Endometrial microvascular endothelial cells (primary cell): ENCODE measurements around the gene MRAS. TPM values are rescaled to one million over a fixed set of nuclear protein-coding genes. Genes with fewer than 3 reads are reported as not detected.

ENCODE experiments used
- in situ Hi-C: cut with HindIII; loops from 2 replicates; pipeline ENCODE4 v1.10.0; 2017; ENCODE audit warnings: low sequenced_read_pairs, low pct_unique_long_range_greater_than_20kb; ENCODE audit errors: inconsistent ontology term
- total RNA-seq: library from RNA; depleted of rRNA; stranded (reverse); fragments of >200 nt; gene quantifications from one replicate; pipeline ENCODE4 v1.2.3, GENCODE V29; 2015; ENCODE audit errors: inconsistent ontology term

Gene MRAS
- 4.0 TPM for total RNA-seq

GRCh38 chr3:138347960-138348753 lies at the start of gene MRAS:
TSS of gene MRAS (plus strand) at chr3:138348579. CDS start at chr3:138372884, 24,305 bp downstream.
- in situ Hi-C loops, result no loop called here

- in situ Hi-C loops, result no loop called here
Measured at GRCh38 chr3:138300647-138301046, 47.7 kb upstream of the MRAS start.

- in situ Hi-C loops, result no loop called here
Measured at GRCh38 chr3:138303474-138303873, 44.9 kb upstream of the MRAS start.

- in situ Hi-C loops, result no loop called here
Measured at GRCh38 chr3:138307899-138308298, 40.5 kb upstream of the MRAS start.

GRCh38 chr3:138308783-138309182 lies 39.6 kb upstream of the MRAS start:
- in situ Hi-C loops, result no loop called here

- in situ Hi-C loops, result no loop called here
Measured at GRCh38 chr3:138310494-138310893, 37.9 kb upstream of the MRAS start.

- in situ Hi-C loops, result no loop called here
Measured at GRCh38 chr3:138314751-138315150, 33.6 kb upstream of the MRAS start.

- in situ Hi-C loops, result no loop called here
Measured at GRCh38 chr3:138317687-138318086, 30.7 kb upstream of the MRAS start.

GRCh38 chr3:138323971-138324370 lies 24.4 kb upstream of the MRAS start:
- in situ Hi-C loops, result no loop called here

- in situ Hi-C loops, result no loop called here
Measured at GRCh38 chr3:138325990-138326389, 22.4 kb upstream of the MRAS start.

- in situ Hi-C loops, result no loop called here
Measured at GRCh38 chr3:138326866-138327595, 21.3 kb upstream of the MRAS start.

GRCh38 chr3:138327831-138328230 lies 20.5 kb upstream of the MRAS start:
- in situ Hi-C loops, result no loop called here

- in situ Hi-C loops, result no loop called here
Measured at GRCh38 chr3:138328341-138328740, 20.0 kb upstream of the MRAS start.

GRCh38 chr3:138329127-138329983 lies 19.0 kb upstream of the MRAS start, which contains the start of gene NME9:
TSS of gene NME9 (minus strand) at chr3:138329851. CDS start at chr3:138329335, 516 bp downstream.
- in situ Hi-C loops, result no loop called here

GRCh38 chr3:138329984-138330293 lies 18.4 kb upstream of the MRAS start:
- in situ Hi-C loops, result no loop called here

GRCh38 chr3:138331143-138331894 lies 17.1 kb upstream of the MRAS start:
- in situ Hi-C loops, result no loop called here

- in situ Hi-C loops, result no loop called here
Measured at GRCh38 chr3:138332472-138333073, 15.8 kb upstream of the MRAS start.

GRCh38 chr3:138334608-138335007 lies 13.8 kb upstream of the MRAS start:
- in situ Hi-C loops, result no loop called here
